ENCODE results near the gene TKT.

DNA sequence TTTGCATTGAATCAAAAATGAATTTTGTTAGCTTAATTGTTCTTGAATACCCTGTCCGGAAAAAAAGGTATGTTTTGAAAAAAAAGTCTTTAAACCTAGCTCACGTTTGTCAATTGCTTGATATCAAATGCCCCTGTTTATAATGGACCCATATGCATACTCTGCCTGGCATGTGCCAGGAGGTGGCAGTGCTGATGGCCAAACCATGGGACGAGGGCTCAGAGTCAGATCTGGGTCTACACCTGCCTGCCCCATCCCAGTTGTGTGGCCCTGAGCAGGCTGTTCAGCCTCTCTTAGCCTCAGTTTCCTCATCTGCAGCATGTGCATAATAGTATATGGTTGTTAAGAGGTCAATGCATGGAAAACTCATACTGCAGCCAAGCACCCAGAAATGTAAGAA is 56.0 kb downstream of the TKT start:
- peak in 2 of 6 experiments; percentile 8 to 10 for TF ChIP-seq CTCF (IDR thresholded peaks at IDR 0.05)
- no peak for TF ChIP-seq POLR2A (IDR thresholded peaks at IDR 0.05)

Data from Peyer's patch (tissue), 4 donors.